WTC11 (cell line): ENCODE measurements around the gene SPOUT1.

Source experiments
- FOXK1 ChIP-seq: sonication (generic); formaldehyde crosslinking; IDR thresholded peaks from 2 replicates; pipeline ENCODE4 v1.8.0; 2022; ENCODE audit warnings: mild to moderate bottlenecking, moderate library complexity, missing genetic modification reagents
- NFE2L1 ChIP-seq: sonication (generic); formaldehyde crosslinking; IDR thresholded peaks from 2 replicates; pipeline ENCODE4 v1.8.1; 2023; ENCODE audit warnings: missing genetic modification reagents
- NFYB ChIP-seq: sonication (generic); formaldehyde crosslinking; conservative IDR thresholded peaks from 2 replicates; pipeline ENCODE4 v1.8.0; 2022; ENCODE audit warnings: low read depth, missing genetic modification reagents
- ZNF281 ChIP-seq: sonication (generic); formaldehyde crosslinking; IDR thresholded peaks from 2 replicates; pipeline ENCODE4 v1.8.0; 2023; ENCODE audit warnings: mild to moderate bottlenecking, missing genetic modification reagents

DNA sequence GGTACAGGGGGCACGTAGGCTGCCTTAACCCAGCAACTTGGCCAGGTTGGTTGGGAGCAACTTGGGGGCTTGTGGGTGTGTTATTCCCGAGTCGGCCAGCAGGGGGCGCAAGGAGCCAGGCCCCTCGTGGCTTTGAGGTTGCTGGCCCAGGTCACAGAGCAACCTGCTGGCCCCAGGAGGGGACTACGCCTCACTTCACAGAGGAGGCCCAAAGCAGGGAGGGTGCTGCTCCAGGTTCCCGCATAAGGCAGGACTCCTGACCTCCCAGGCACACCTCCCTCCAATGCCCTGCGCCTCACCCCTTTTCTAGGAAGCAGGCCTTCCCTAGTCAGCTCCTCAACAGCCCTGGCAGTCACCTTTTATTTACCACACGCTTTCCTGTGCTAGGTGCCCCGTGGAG, 34.1 kb upstream of the SPOUT1 start:
- no peak for TF ChIP-seq ZNF281 (CRISPR knock-in tag)
- no peak for TF ChIP-seq NFE2L1
- TF ChIP-seq FOXK1 (CRISPR knock-in tag): no peak
- TF ChIP-seq NFYB (CRISPR knock-in tag): no peak
